ENCODE measurements around the gene SEL1L2.
A peak's percentile ranks its signal among the peaks of the same experiment; 100 is the strongest.

SEL1L2 gene

DNA sequence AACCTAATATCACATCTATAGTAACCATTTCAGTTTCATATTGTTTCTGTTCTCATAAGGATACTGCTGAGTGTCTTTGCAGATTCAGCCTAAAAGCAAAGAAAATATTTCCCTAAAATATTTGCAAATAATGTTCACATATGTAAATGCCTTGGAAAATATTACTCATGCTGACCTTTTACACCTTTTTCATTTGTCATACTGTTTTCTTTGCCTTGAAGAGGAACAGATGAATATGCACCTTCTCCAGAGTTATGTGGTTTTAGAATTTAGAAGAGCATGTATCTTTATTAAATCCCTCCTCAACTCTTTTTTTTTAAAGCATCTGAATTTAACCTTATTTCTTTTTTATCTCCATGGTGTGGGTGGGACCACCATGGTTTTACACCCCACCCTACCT is 173.1 kb downstream of the SEL1L2 start:
- no peak for DNase-seq

DNA sequence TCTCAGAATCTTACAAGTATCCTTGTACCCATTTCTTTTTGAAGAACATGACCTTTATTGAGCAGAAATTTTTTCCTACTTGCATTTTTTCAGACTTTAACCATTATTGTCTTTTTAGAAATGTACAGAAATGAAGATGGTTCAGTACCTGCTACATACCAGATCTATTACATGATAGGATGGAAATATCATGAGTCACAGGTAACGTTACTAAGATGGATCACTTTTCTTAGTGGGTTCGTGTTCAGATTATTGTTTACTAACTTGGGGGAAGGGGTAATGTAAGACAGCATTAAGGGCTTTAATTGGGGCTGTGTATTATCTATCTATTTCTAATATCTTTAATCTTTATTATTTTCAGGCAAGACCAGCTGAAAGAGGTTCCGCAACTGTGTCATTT is 173.7 kb downstream of the SEL1L2 start:
- no peak for DNase-seq

DNA sequence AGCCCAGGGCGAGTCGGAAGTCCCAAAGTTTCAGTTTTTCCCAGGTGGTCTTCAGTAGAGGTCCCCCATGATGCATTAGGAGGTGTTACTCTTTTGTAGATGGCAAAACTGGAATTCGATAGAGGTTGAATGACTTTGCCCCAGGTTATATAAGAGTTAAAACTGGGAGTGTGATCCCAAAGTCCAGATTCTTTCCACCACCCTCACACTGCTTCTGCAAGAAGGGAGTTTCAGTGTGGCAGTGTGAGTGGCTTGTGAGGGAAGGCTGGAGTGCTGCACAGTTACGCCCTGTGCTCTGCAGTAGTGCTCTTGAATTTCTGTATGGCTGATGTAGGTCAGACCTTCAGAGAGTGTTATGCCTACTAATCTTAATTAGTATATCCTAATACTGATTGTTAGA is 175.7 kb downstream of the SEL1L2 start:
- no peak for DNase-seq

DNA sequence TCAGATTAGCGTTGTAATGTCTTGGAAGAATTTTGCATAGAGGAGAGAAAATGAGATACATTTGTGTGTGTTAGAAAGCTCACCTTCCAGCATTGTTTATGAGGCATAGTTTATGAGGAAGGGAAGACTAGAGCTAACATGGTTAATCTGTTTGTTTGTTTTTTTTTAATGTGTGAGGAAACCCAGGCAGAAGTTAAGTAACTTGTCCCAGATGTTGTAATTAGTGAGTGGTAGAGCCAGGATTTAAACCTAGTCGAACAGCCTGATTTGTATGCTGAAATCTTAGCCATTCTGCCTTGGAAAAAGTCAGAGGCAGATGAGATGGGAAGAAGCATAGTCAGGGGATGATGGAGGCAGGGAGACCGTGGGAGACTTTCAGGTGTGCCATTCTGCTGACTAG is 176.5 kb downstream of the SEL1L2 start:
- no peak for DNase-seq

DNA sequence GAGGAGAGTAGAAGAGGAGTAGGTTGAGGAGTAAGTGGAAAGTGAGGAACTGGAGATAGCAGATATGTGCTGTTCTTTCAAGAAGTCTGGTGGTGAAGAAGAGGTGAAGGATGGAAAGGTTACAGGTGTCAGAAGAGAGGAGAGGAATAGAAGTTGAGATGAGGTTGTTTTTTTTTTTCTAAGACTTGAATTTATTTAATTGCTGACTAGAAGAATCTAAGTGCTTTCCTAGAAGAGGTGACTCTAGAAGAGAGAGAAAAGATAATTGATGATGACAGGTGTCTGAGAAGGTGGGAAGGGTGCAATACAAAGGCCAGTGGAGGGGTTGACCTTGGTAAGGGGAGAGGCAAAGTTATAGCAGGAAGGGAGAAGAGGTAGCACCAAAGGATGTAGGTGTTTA is 180.0 kb downstream of the SEL1L2 start:
- no peak for DNase-seq

DNA sequence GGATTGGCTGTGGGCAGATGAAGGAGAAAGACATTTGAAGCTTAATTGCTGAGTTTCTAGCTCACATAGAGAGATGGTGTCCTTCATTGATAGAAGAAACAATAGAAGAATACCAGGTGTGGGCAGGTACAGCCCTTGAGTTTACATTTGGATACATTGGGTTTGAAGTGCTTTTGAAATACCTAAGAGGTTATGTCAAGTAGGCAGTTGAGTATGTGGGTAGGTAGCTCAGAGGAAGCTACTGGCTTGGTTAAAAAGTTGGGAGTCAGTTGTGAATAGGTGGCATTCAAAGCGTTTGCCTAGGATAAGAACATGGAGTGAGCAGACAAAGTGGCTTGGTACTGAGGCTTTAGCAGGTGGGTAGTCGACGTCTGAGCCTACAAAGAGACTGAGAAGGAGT is 180.6 kb downstream of the SEL1L2 start:
- DNase-seq: no peak

DNA sequence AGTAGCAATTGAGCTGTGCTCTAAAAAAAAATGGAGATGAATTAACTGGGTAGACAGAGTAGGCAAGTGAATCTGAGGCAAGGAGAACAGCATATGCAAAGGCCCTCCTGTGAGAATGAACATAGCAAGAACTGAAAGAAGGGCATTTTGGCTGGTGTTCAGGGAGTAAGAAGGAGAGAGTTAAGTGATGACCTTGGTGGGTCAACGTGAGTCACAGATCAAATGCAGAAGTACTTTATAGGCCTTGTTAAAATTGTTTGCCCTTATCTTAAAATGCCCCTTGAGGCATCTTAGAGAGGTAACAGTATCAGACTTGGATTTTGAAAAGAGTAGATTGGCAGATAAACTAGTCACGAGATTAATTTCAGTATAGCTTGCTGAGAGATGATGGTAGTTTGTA is 181.0 kb downstream of the SEL1L2 start:
- DNase-seq: no peak

DNA sequence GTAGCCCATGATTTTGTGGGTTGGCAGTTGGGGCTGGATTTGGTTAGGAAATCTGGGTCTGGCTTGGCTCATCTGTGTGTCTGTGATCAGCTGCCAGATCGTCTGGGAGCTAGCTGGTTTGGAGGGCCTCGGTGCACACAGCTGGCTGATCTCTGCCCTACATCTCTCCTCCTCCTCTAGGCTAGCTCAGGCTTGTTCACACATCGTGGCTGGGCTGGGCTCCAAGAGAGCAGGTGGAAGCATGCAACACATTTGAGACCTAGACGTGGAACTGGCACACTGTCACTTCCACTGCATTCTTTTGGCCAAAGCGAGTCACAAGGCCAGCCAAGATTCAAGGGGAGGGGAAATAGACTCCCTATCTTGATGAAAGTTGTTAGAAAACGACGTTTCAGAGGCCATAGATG is 189.7 kb downstream of the SEL1L2 start:
- peak in 29 of 51 donors; percentile 4 to 63 (median 28) for DNase-seq

DNA sequence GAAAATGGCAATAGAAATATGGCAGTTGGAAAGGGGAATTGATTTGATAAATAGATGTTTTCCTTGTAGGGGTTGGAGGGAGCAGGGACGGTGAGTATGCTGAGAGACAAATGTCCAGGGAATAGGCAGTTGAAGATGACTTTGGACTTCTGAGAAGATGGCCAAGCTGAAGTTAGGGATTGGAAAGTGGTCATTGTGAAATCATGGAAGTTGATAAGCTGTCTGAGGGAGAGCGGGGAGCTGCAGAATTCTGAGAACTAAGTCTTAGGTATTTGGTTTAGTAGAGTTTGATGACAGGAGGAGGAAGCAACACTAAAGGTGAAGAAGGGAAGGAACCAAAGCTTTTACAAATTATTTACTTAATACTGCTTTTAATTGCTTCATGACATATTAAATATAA is 190.4 kb downstream of the SEL1L2 start:
- no peak for DNase-seq
